ENCODE measurements around the gene ATP9B.

The ATP9B gene

DNA sequence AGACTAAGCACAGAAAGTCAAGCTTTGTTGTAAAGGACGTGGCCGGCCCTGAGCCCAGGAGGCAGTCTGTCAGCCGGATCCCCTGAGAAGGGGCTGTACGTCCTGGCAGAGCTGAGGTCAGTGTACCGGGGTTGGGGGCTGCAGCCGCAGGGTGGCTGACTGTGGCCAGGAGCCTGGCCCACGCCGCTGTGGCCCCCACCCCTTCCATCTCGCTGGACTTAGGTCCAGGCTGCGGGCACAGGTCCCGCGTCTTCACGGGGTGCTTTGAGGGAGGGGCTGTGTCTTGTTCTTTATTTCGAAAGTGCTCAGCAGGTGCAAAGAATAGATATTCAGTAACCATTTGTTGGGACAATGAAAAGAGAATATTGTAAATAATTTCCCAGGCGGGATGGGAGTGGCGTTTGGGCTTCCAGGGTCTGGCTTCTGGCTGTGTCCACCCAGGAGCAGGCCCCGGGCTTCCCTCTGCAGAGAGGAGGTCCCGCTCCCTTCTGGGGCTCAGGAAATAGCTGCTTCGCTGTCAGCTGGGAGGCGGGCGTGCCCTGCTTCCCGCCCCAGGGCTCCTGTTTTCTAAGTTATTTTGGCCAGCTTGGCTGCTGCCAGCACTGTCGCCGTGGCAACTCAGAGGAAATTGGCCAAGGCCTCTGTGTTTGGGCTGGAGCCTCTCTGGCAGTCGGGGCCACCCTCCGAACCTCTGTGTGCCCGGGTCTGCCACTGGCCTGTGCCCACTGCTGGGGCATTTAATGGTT is 334.0 kb downstream of the ATP9B start:
- no peak for ATAC-seq
- no peak for TF ChIP-seq CSDC2 (CRISPR knock-in tag; IDR thresholded peaks at IDR 0.05)
- TF ChIP-seq BACH2 (CRISPR knock-in tag; IDR thresholded peaks at IDR 0.05; ENCODE audit: borderline replicate concordance) = no peak
- TF ChIP-seq ZNF70 (CRISPR knock-in tag; IDR thresholded peaks at IDR 0.05) = no peak
- TF ChIP-seq ZNF8 (CRISPR knock-in tag; IDR thresholded peaks at IDR 0.05) = no peak
- TF ChIP-seq, protein P1, sequence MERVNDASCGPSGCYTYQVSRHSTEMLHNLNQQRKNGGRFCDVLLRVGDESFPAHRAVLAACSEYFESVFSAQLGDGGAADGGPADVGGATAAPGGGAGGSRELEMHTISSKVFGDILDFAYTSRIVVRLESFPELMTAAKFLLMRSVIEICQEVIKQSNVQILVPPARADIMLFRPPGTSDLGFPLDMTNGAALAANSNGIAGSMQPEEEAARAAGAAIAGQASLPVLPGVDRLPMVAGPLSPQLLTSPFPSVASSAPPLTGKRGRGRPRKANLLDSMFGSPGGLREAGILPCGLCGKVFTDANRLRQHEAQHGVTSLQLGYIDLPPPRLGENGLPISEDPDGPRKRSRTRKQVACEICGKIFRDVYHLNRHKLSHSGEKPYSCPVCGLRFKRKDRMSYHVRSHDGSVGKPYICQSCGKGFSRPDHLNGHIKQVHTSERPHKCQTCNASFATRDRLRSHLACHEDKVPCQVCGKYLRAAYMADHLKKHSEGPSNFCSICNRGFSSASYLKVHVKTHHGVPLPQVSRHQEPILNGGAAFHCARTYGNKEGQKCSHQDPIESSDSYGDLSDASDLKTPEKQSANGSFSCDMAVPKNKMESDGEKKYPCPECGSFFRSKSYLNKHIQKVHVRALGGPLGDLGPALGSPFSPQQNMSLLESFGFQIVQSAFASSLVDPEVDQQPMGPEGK (CRISPR knock-in tag; IDR thresholded peaks at IDR 0.05; ENCODE audit: borderline replicate concordance) = no peak
- TF ChIP-seq TCF4 (CRISPR knock-in tag; IDR thresholded peaks at IDR 0.05; ENCODE audit: borderline replicate concordance) = no peak
- TF ChIP-seq OSR1 (CRISPR knock-in tag; IDR thresholded peaks at IDR 0.05) = no peak
- TF ChIP-seq ISL1 (CRISPR knock-in tag; IDR thresholded peaks at IDR 0.05) = no peak
- TF ChIP-seq RARB (CRISPR knock-in tag; IDR thresholded peaks at IDR 0.05) = no peak
- no peak for TF ChIP-seq SNAI2 (CRISPR knock-in tag; IDR thresholded peaks at IDR 0.05)
- no peak for TF ChIP-seq GLIS3 (CRISPR knock-in tag; IDR thresholded peaks at IDR 0.05)
- no peak for TF ChIP-seq ZNF565 (CRISPR knock-in tag; conservative IDR thresholded peaks at IDR 0.05; ENCODE audit: low read depth)
- TF ChIP-seq ZFP30 (CRISPR knock-in tag; IDR thresholded peaks at IDR 0.05) = no peak
- TF ChIP-seq, protein P2, sequence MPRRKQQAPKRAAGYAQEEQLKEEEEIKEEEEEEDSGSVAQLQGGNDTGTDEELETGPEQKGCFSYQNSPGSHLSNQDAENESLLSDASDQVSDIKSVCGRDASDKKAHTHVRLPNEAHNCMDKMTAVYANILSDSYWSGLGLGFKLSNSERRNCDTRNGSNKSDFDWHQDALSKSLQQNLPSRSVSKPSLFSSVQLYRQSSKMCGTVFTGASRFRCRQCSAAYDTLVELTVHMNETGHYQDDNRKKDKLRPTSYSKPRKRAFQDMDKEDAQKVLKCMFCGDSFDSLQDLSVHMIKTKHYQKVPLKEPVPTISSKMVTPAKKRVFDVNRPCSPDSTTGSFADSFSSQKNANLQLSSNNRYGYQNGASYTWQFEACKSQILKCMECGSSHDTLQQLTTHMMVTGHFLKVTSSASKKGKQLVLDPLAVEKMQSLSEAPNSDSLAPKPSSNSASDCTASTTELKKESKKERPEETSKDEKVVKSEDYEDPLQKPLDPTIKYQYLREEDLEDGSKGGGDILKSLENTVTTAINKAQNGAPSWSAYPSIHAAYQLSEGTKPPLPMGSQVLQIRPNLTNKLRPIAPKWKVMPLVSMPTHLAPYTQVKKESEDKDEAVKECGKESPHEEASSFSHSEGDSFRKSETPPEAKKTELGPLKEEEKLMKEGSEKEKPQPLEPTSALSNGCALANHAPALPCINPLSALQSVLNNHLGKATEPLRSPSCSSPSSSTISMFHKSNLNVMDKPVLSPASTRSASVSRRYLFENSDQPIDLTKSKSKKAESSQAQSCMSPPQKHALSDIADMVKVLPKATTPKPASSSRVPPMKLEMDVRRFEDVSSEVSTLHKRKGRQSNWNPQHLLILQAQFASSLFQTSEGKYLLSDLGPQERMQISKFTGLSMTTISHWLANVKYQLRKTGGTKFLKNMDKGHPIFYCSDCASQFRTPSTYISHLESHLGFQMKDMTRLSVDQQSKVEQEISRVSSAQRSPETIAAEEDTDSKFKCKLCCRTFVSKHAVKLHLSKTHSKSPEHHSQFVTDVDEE (CRISPR knock-in tag; IDR thresholded peaks at IDR 0.05) = no peak
- no peak for TF ChIP-seq ARNTL (CRISPR knock-in tag; IDR thresholded peaks at IDR 0.05; ENCODE audit: borderline replicate concordance, low read depth)
- no peak for TF ChIP-seq ZC3H10 (CRISPR knock-in tag; IDR thresholded peaks at IDR 0.05)
- TF ChIP-seq, protein P3, sequence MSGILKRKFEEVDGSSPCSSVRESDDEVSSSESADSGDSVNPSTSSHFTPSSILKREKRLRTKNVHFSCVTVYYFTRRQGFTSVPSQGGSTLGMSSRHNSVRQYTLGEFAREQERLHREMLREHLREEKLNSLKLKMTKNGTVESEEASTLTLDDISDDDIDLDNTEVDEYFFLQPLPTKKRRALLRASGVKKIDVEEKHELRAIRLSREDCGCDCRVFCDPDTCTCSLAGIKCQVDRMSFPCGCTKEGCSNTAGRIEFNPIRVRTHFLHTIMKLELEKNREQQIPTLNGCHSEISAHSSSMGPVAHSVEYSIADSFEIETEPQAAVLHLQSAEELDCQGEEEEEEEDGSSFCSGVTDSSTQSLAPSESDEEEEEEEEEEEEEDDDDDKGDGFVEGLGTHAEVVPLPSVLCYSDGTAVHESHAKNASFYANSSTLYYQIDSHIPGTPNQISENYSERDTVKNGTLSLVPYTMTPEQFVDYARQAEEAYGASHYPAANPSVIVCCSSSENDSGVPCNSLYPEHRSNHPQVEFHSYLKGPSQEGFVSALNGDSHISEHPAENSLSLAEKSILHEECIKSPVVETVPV (CRISPR knock-in tag; IDR thresholded peaks at IDR 0.05) = no peak
- no peak for TF ChIP-seq PPARA (CRISPR knock-in tag; IDR thresholded peaks at IDR 0.05; ENCODE audit: borderline replicate concordance)
- TF ChIP-seq, protein P4, sequence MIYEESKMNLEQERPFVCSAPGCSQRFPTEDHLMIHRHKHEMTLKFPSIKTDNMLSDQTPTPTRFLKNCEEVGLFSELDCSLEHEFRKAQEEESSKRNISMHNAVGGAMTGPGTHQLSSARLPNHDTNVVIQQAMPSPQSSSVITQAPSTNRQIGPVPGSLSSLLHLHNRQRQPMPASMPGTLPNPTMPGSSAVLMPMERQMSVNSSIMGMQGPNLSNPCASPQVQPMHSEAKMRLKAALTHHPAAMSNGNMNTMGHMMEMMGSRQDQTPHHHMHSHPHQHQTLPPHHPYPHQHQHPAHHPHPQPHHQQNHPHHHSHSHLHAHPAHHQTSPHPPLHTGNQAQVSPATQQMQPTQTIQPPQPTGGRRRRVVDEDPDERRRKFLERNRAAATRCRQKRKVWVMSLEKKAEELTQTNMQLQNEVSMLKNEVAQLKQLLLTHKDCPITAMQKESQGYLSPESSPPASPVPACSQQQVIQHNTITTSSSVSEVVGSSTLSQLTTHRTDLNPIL (CRISPR knock-in tag; IDR thresholded peaks at IDR 0.05; ENCODE audit: low read depth) = no peak

DNA sequence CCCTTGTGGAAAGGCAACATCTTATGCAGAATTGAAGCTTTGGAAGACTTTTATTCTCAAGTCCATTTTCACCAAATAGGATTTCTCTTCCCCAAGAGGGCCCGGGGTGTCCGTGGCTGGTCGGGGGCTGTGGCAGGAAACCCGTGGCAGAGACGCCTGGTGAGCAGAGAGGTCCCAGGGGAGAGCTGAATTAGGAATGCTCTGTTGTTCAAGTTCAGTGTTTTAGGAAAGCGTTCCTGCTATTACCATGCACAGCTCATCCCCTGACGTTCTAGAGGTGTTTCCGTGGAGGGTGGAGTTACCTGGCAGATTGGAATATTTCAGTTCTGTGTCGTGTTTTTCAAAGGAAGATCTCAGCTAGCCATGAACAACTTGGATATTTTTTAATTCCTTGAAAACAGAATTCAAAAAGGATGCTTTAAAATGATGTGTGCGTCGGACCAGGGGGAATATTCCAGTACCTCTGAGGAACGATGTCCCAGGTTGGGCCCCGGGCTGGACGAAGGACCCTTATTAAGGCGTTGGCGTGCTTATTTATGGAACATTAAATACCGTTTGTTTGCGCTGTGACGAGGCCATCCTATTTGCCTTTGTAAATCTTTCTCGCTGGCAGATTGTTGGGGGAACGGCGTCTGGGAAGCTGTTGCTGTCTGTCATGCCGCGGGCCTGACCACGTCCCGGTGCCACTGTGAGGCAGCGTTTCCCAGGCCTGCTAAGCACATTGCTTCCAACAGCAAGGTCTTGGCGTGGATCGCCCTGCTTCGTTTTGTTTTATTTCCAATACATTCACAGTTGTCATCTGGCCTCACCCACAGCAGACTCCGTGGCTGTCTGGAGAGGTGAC is 334.8 kb downstream of the ATP9B start:
- ATAC-seq = 0 out of 3 replicates have a peak, but pooled peaks have one; percentile 8
- TF ChIP-seq, protein P2 (CRISPR knock-in tag; IDR thresholded peaks at IDR 0.05) = no peak
- TF ChIP-seq OSR1 (CRISPR knock-in tag; IDR thresholded peaks at IDR 0.05) = no peak
- TF ChIP-seq, protein P5, sequence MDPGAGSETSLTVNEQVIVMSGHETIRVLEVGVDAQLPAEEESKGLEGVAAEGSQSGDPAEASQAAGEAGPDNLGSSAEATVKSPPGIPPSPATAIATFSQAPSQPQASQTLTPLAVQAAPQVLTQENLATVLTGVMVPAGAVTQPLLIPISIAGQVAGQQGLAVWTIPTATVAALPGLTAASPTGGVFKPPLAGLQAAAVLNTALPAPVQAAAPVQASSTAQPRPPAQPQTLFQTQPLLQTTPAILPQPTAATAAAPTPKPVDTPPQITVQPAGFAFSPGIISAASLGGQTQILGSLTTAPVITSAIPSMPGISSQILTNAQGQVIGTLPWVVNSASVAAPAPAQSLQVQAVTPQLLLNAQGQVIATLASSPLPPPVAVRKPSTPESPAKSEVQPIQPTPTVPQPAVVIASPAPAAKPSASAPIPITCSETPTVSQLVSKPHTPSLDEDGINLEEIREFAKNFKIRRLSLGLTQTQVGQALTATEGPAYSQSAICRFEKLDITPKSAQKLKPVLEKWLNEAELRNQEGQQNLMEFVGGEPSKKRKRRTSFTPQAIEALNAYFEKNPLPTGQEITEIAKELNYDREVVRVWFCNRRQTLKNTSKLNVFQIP (CRISPR knock-in tag; IDR thresholded peaks at IDR 0.05; ENCODE audit: borderline replicate concordance, low read depth) = no peak
- no peak for TF ChIP-seq ZFP30 (CRISPR knock-in tag; IDR thresholded peaks at IDR 0.05)
- TF ChIP-seq ARNTL (CRISPR knock-in tag; IDR thresholded peaks at IDR 0.05; ENCODE audit: borderline replicate concordance, low read depth) = no peak
- TF ChIP-seq GLIS3 (CRISPR knock-in tag; IDR thresholded peaks at IDR 0.05) = no peak
- no peak for TF ChIP-seq ZNF70 (CRISPR knock-in tag; IDR thresholded peaks at IDR 0.05)
- no peak for TF ChIP-seq RARB (CRISPR knock-in tag; IDR thresholded peaks at IDR 0.05)
- TF ChIP-seq TCF4 (CRISPR knock-in tag; IDR thresholded peaks at IDR 0.05; ENCODE audit: borderline replicate concordance) = no peak
- TF ChIP-seq, protein P3 (CRISPR knock-in tag; IDR thresholded peaks at IDR 0.05) = no peak
- no peak for TF ChIP-seq SNAI2 (CRISPR knock-in tag; IDR thresholded peaks at IDR 0.05)
- TF ChIP-seq, protein P4 (CRISPR knock-in tag; IDR thresholded peaks at IDR 0.05; ENCODE audit: low read depth) = no peak
